GM19023 (cell line): Measurements from ENCODE around the gene WDFY1.
"Not testable (repeated sequence)": the region's sequence is repeated elsewhere in the genome, so short reads cannot be mapped to it uniquely, and the experiment has no call there.

Source experiments
- ATAC-seq: cut with Tn5 transposase; IDR thresholded peaks from one replicate; pipeline ENCODE4 v1.9.1; 2021; ENCODE audit warnings: mild to moderate bottlenecking, moderate library complexity; ENCODE audit not compliant: unreplicated experiment

WDFY1 gene

DNA sequence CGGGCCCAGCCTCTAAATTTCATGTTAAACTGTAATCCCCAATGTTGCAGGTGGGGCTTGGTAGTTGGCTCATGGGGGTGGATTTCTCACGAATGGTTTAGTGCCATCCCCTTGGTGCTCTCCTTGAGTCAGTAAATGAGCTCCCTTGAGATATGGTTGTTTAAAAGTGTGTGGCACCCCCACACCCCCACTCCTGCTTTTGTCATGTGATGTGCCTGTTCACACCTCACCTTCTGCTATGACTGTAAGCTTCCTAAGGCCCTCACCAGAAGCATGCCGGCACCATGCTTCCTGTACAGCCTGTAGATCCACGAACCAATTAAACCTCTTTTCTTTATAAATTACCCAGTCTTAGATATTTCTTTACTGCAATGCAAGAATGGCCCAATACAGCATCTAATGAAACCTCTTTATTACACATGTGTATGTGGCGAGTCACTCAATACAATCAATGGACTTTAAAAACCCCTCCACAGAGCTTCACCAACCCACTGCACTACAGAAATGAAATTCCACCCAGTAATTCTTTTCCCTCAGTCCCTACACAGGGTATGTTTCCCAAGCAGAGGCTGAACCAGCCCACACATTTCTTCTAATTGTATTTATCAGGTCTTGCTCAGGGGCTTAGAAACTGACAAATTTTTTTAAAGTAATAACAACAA, 47.3 kb downstream of the WDFY1 start:
- ATAC-seq = no peak

DNA sequence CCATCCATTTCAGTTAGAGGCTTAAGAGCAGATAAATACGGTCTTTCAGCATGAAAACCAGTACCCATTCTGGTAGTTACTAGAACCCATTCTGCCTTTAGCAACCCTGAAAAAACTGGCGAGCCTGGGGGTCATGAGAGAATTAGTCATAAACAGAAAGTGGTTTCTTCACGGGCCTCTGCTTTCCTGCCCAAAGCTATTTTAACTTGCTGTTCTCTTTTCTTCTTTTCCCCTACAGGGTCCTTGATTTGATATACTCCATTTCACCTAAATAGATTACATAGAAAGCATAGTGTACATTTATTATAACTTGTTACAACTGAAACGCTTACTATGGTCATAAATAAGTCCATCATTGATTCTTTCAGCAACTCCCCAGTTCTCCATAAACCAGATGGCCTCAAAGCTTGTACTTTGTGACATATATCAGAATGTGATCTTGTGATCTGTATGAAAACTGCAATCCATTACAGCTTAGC, 48.3 kb downstream of the WDFY1 start:
- peak; percentile 63 for ATAC-seq

DNA sequence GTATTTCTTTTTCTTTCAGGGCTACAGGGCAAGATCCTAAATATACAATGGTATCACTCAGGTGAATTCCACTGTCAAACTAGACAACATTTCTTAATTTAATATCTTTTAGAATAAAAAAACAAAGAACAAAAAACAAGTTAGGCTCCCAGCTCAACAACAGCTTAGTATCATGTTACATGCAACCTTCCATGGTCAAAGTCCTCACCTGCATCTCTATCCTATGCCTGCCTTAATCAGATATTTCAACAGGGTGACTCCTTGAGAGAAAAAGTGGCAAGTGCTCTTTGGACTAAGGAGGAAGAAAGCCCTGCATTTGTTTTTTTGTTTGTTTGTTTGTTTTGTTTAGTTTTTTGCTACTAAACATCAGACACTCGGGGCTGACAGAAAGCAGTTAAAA, 50.2 kb downstream of the WDFY1 start:
- no peak for ATAC-seq

DNA sequence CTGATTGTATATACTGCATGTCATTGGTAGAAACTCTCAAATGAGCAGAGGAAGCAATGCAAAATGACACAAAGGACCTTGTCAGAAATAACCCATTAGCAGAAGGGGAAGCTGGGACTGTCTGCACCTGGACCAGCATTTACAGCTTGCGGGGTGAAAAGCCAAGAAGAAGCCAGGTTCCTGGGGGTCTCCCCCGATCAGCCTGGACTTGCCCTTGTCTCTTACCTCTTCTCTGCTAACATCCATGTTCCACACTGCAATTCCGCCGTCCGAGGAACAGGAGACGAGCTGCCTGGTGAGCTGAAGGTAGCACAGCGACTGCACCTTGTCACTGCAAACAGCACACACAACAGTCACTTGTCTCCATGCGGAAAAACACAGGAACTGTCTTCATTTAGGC, 51.1 kb downstream of the WDFY1 start:
- no peak for ATAC-seq

DNA sequence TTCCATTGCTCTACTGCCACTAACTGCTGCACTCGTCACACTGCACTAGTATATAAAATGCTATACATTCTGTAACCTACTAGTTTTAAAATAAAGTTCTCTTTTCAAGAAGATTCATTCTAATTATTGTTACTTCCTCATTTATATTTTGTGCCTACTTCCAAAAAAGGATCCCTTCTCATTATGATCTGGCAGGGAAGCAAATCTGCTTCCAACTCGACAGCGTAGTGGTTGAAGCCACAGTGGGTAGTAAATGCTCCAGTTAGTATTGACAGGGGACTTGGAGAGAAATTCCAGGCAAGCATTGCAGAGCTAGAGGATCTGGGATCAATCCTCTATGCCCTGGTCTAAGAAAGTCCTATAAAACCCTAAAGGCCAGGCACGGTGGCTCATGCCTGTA, 54.4 kb downstream of the WDFY1 start:
- ATAC-seq = no peak

DNA sequence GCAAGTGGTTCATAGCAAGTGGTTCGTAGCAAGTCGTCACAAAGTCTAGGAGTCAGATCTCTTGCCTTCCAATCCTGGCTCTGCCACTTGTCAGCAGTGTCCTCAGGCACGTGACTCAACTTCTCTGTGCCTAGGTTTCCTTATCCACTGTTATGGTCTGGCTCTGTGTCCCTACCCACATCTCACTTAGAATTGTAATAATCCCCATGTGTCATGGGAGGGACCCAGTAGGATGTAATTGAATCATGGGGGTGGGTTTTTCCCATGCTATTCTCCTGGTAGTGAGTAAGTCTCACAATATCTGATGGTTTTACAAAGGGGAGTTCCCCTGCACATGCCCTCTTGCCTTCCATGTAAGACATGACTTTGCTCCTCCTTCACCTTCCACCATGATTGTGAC, 55.9 kb downstream of the WDFY1 start:
- no peak for ATAC-seq

DNA sequence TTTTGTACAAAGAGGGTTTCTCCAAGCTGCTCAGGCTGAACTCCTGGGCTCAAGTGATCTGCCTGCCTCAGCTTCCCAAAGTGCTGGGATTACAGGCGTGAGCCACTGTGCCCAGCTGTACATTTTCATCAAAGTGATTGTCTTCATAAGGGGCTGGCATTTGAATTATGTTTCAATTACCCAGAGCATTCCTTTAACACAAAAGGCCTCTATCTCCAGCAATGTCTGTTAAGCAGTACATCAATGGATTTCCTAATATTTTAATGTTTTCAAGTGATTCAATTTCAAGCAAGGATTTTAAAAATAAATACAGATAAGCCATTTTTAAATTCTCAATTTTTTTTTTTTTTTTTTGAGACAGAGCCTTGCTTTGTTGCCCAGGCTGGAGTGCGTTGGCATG, 56.9 kb downstream of the WDFY1 start:
- no peak for ATAC-seq

DNA sequence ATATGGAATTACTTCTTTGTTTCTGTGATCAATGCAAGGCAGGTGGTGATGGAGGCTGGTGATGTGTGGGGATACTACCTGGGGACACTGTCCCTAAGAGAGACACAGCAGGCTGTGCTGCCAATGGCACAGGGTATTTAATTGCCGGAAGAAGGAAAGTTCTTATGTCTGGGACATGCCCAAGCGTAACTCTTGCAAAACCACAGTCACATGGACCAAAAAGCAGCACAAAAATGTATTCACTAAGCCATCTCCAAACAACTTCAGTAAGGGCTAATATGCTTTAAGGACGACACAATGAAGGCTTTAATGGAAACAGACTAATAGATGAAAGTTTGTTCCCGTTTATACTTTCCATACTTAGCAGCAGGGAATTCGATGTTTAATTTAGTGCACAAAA, 58.0 kb downstream of the WDFY1 start:
- no peak for ATAC-seq

DNA sequence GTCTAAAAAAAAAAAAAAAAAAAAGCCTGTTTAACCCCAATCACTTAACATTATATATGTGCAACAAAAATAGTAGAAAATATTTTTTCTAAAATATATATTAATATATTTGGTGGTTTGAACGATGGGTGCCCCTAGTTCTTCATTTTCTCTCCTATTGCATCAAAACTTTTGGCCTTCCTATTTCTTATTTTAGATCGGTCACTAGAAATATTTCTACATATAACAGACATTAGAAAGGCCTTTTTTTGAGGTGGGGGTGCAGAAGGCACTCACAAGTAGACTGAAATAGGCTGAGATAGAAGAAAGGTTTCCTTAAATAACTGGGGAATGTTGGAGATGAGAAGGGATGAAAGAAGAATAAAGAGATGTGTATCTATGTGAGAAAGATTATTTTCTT, 58.4 kb downstream of the WDFY1 start:
- no peak for ATAC-seq

DNA sequence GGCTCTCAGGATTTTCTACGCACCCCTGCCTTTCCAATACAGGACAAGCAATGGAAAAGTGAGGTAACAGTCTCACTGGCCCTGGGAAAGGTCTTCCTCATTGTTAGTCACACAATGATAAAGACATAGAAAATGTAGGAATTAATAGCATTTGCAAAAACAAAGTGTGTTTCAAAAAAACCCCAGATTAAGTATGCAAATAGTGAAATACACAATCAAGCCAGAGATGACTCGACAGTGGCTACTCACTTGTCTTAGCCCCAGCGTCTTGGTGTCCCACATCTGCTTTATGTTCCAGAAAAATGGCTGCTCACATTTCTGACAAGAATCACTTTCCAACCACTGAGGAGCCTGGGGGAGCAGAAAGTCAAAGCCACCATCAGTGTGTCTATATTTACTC, 60.7 kb downstream of the WDFY1 start:
- peak; percentile 87 for ATAC-seq

DNA sequence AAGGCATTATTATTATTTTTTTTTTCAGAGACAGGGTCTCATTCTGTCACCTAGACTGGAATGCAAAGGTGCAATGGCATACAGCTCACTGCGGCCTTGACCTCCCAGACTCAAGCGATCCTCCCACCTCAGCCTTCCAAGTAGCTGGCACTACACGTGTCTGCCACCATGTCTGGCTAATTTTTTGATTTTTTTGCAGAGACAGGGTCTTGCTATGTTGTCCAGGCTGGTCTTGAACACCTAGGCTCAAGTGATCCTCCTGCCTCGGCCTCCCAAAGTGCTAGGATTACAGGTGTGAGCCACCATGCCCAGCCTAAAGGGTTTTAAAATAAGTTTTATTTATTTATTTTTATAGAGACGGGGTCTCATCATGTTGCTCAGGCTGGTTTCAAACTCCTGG, 62.4 kb downstream of the WDFY1 start:
- no peak for ATAC-seq

DNA sequence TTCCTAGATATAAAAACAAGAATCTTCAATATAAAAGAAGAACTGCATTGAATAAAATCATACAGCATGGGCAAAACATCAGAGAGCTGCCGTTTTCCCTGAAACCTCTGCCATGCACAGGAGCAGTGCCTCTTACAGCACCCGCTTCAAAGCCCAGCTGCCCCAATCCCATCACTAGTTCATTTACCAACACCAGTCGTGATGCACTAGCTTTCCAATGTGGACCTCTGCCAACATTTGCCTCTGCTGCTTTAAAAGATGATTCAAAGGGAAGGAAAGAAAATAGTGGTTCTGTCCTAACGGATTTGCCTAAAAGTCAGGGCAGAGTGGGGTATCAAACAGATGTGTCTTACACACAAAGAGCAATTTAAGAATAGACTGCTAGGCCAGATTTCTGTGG, 64.3 kb downstream of the WDFY1 start:
- no peak for ATAC-seq

DNA sequence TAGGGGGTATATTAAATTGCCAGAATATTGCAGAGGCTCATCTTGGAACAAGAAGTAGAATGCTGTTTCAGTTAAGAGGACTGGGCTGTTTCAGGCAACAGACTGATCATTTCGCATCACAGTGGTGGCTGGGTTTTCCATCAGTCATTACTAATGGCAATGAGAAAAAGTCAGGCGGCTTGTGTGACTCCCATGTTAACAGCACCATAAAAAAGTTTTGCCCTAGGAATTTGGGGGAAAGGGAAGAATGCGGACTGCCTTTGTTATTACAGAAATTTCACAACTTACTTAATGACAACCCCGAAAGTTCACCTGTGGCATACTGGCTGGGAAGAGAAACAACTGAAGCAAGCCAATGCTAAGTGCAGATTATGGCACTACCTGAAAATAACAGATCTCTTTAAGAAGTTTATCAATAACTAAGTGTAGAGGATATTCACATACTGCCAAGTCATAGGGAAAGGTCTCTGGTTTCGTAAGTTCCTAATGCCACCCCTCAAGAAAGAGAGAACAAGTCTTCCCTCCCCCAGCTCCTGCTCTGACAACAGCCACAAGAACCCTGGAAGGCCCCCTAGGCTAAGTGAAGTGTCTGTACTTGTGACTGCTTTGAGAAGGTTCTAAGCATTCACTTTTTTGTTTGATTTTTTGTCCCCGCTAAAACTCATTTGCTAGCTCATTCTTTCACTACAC, 67.3 kb downstream of the WDFY1 start:
- ATAC-seq = peak; percentile 50

DNA sequence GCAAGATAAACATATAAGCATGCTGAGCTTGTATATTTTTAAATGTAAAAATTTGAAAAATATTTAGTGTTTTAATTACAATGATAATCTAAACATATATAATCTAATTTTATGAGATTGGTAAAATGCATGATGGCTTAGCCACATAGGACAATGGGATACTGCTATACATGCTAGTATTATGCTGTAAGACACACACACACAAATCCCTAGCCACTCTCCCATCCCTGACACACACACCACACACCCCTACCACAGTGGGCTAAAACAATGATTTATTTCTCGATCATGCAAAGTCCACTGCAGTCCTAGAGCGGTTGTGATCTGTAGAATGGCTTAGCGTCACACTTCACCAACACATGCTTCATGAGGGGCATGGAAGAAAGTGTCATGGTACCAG, 71.5 kb downstream of the WDFY1 start:
- no peak for ATAC-seq

DNA sequence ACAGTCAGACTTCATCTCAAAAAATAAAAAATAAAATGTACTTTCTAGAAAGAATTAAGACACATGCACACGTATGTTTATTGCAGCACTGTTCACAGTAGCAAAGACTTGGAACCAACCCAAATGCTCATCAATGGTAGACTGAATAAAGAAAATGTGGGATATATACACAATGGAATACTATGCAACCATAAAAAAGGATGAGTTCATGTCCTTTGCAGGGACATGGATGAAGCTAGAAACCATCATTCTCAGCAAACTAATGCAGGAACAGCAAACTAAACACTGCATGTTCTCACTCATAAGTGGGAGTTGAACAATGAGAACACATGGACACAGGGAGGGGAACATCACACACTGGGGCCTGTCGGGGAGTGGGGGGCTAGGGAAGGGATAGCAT, 72.4 kb downstream of the WDFY1 start:
- ATAC-seq = not testable (repeated sequence)

DNA sequence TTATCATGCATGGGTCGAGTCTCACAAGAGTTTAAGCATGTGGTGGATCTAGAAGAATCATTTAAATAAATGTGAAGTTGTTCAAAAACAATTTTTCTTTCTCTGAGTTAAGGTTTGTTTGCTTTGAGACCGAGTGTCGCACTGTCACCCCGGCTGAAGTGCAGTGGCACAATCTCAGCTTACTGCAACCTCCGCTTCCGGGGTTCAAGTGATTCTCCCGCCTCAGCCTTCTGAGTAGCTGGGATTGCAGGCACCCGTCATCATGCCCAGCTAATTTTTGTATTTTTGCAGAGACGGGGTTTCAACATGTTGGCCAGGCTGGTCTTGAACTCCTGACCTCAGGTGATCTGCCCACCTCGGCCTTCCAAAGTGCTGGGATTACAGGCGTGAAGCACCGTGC, 73.5 kb downstream of the WDFY1 start:
- ATAC-seq = not testable (repeated sequence)

DNA sequence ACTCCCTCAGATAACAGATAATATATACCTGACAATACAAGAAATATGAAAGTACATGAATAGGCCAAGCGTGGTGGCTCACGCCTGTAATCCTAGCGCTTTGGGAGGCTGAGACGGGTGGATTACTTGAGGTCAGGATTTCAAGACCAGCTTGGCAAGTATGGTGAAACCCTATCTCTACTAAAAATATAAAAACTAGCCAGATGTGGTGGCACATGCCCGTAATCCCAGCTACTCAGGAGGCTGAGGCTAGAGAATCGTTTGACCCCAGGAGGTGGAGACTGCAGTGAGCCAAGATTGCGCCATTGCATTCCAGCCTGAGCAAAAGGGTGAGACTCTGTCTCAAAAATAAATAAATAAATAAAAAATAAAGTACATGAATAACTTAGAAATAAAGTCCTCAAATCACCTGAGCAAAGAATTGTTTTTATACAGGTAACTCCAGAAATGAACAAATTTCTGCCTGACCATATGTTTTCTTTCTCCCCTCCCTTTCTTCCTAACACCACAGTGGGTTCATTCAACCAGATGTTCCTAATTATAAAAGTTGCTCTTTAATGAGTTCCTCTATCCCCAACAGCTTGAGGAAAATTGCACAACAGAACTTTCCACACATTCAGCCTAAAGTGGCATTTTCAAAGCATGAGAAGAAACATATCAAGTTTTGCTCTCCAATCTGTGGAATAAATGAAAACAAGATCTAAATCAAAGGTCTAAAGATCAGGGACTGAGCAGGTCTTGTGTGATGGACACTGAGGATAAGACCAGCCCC, 74.1 kb downstream of the WDFY1 start:
- ATAC-seq = no peak

DNA sequence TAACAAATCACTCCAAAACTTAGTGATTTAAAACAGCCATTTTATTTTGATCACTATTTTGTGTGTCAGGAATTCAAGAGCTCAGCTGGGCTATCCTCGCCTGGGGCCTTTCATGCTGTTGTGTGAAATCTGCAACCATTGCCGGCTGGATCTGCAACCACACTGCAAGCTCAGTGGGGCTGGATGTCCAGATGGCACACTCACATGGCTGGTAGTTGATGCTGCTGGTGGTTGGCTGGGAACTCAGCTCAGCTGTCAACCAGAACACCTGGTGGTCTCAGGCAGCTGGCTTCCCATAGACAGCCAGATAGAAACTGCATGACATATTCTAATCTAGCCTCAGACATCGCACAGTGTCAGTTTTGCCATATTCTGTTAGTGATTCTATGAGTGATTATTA, 77.1 kb downstream of the WDFY1 start:
- ATAC-seq = peak; percentile 64

DNA sequence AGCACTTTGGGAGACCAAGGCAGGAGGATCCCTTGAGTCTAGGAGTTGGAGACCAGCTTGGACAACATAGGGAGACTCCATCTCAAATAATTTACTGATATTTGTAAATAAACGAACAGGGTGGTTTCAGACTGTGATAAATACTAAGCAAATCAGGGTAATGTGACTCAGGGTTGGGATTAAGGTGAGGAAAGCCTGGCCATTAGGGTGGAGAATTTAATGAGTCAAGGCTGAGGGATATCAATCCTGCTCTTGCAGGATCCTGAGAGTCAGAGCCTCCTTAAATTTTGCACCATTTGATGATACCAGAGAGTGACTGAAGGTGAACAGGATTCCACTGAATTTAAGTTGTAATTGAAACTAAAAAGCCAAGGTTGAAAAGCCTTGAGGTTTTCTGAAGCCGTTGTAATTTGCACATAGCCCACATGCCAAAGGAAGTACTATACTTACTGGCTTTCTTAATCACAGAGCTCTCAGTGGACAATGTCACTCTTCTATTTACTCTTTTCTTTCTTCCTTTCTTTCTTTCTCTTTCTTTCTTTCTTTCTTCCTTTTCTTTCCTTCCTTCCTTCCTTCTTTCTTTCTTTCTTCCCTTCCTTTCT, 79.1 kb downstream of the WDFY1 start:
- no peak for ATAC-seq

DNA sequence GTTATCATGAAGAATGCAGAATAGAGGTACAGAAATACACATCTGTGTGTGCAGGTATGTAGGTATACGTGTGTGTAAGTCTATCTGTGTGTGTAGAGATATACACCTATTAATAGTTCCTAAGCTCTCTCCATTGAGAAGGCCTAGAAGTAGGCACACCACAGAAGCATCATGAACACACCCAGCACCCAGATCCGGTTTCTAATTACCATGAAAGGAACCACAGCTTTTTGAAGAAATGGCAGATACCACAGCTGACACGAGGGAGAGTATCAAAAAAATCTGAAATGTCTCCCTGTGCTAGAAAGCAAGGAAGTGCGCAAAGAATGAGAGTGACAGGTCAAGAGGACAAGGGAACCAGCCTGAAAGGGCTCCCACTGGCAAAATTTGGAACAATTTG, 80.0 kb downstream of the WDFY1 start:
- no peak for ATAC-seq

DNA sequence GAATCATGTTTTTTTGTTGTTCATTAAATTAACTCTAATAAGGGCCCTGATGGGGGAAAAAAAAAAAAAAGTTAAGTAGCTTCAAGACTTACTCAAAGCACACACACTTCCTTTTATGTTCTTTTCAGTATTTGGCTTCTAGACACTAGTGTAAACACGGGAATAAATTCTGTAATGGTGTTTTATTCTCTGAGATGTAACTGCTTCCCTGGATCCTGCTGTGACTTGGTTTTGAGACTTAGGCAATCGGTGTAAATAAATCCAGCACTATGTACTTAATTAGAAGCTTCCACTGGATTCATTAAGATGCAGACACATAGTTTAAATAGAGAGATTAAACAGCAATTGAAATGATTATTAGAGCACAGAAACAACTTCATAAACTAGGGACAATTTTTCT, 81.6 kb downstream of the WDFY1 start:
- ATAC-seq = no peak
